Ramos (cell line): ENCODE measurements around the gene TARBP1.
"Not testable (repeated sequence)": the region's sequence is repeated elsewhere in the genome, so short reads cannot be mapped to it uniquely, and the experiment has no call there.

Experiments used
- in situ Hi-C: fragments of 300-500 bp; cut with MboI; formaldehyde crosslinking; loops from one replicate; pipeline ENCODE4 v1.14.3; 2022; ENCODE audit warnings: low sequenced_read_pairs; ENCODE audit not compliant: unreplicated experiment

TARBP1 gene

GRCh38 chr1:234507626-234508387 lies 28.8 kb upstream of the TARBP1 start:
- in situ Hi-C loops: no loop called here

- in situ Hi-C loops: no loop called here
These were observed 28.1 kb upstream of the TARBP1 start for GRCh38 chr1:234507089-234507488.

- in situ Hi-C loops: no loop called here
These were observed 26.8 kb upstream of the TARBP1 start for GRCh38 chr1:234505769-234506102.

GRCh38 chr1:234504969-234505768 lies 26.2 kb upstream of the TARBP1 start:
- in situ Hi-C loops: no loop called here

GRCh38 chr1:234504251-234504650 lies 25.3 kb upstream of the TARBP1 start:
- in situ Hi-C loops: not testable (repeated sequence)

GRCh38 chr1:234503193-234504050 lies 24.4 kb upstream of the TARBP1 start:
- in situ Hi-C loops: no loop called here

GRCh38 chr1:234502785-234503184 lies 23.8 kb upstream of the TARBP1 start:
- in situ Hi-C loops: no loop called here

GRCh38 chr1:234500269-234500668 lies 21.3 kb upstream of the TARBP1 start:
- in situ Hi-C loops: no loop called here

GRCh38 chr1:234499943-234500245 lies 20.9 kb upstream of the TARBP1 start:
- in situ Hi-C loops: loop anchor here (5.0 to 25.0 kb wide), 4 partner anchors 95 to 912 kb away; no protein-coding TSS in a partner anchor

GRCh38 chr1:234499119-234499942 lies 20.4 kb upstream of the TARBP1 start:
- in situ Hi-C loops: loop anchor here (5.0 to 25.0 kb wide), 4 partner anchors 95 to 913 kb away; no protein-coding TSS in a partner anchor

- in situ Hi-C loops: loop anchor here (5.0 to 25.0 kb wide), 4 partner anchors 96 to 914 kb away; no protein-coding TSS in a partner anchor
These were observed 19.6 kb upstream of the TARBP1 start for GRCh38 chr1:234498448-234499118.

- in situ Hi-C loops: loop anchor here (5.0 to 25.0 kb wide), 4 partner anchors 97 to 915 kb away; no protein-coding TSS in a partner anchor
These were observed 18.6 kb upstream of the TARBP1 start for GRCh38 chr1:234497589-234497988.

GRCh38 chr1:234495231-234495990 lies 16.4 kb upstream of the TARBP1 start:
- in situ Hi-C loops: loop anchor here (5.0 to 25.0 kb wide), 4 partner anchors 99 to 917 kb away; no protein-coding TSS in a partner anchor

GRCh38 chr1:234494049-234494448 lies 15.1 kb upstream of the TARBP1 start:
- in situ Hi-C loops: loop anchor here (10.0 to 25.0 kb wide), 3 partner anchors 101 to 918 kb away; no protein-coding TSS in a partner anchor

GRCh38 chr1:234490793-234491479 lies 12.0 kb upstream of the TARBP1 start:
- in situ Hi-C loops: loop anchor here (10.0 to 25.0 kb wide), 3 partner anchors 104 to 921 kb away; no protein-coding TSS in a partner anchor

GRCh38 chr1:234489698-234490077 lies 10.7 kb upstream of the TARBP1 start:
- in situ Hi-C loops: loop anchor here (10.0 to 25.0 kb wide), 3 partner anchors 105 to 923 kb away; no protein-coding TSS in a partner anchor

- in situ Hi-C loops: loop anchor here (25.0 kb wide), 2 partner anchors 373 to 923 kb away; no protein-coding TSS in a partner anchor
These were observed 10.2 kb upstream of the TARBP1 start for GRCh38 chr1:234489007-234489697.
